ENCODE measurements around the gene STAU1. TPM values are rescaled to one million over a fixed set of nuclear protein-coding genes. Genes with fewer than 3 reads are reported as not detected.

STAU1 gene
- polyA plus RNA-seq (2012; ENCODE audit: low read depth, missing spikeins) = 35.3 TPM

GRCh38 chr20:49187851-49188641, at the start of gene STAU1:
Gene STAU1, minus strand, starts transcription at chr20:49188334. Its CDS starts 22,133 bp downstream, at chr20:49166201.
- no peak for TF ChIP-seq SPI1 (IDR thresholded peaks at IDR 0.05; ENCODE audit: low read depth, low read length)
- no peak for TF ChIP-seq POU2F2 (IDR thresholded peaks at IDR 0.05; ENCODE audit: low read depth, low read length)
- peak; percentile 54; the same call in 1 of the 2 replicates for TF ChIP-seq TAF1 (IDR thresholded peaks at IDR 0.05; ENCODE audit: low read depth, low read length)
- 0 out of 2 replicates have a peak, but pooled peaks have one; percentile 26 for TF ChIP-seq POLR2A (IDR thresholded peaks at IDR 0.05; ENCODE audit: low read depth, low read length)
- TF ChIP-seq PAX5 (IDR thresholded peaks at IDR 0.05; ENCODE audit: insufficient read depth, low read length, severe bottlenecking) = peak; percentile 8
- TF ChIP-seq POLR2AphosphoS5 (IDR thresholded peaks at IDR 0.05; ENCODE audit: low read depth, low read length) = 0 out of 2 replicates have a peak, but pooled peaks have one; percentile 44
- DNase-seq (ENCODE audit: insufficient read length, low spot score) (peak; percentile 96), FAIRE-seq (peak; percentile 95)

- DNase-seq (ENCODE audit: insufficient read length, low spot score) (no peak), FAIRE-seq (no peak)
- TF ChIP-seq PAX5 (IDR thresholded peaks at IDR 0.05; ENCODE audit: insufficient read depth, low read length, severe bottlenecking) = no peak
Observed at GRCh38 chr20:49237531-49237930, 49.4 kb upstream of the STAU1 start.

GRCh38 chr20:49236301-49236700, 48.2 kb upstream of the STAU1 start:
- DNase-seq (ENCODE audit: insufficient read length, low spot score) = no peak
- TF ChIP-seq POLR2AphosphoS5 (IDR thresholded peaks at IDR 0.05; ENCODE audit: low read depth, low read length) (no peak), TAF1 (IDR thresholded peaks at IDR 0.05; ENCODE audit: low read depth, low read length) (no peak), POLR2A (IDR thresholded peaks at IDR 0.05; ENCODE audit: low read depth, low read length) (no peak), POU2F2 (IDR thresholded peaks at IDR 0.05; ENCODE audit: low read depth, low read length) (no peak)
- FAIRE-seq = no peak

GRCh38 chr20:49234831-49235230, 46.7 kb upstream of the STAU1 start:
- no peak for FAIRE-seq
- no peak for DNase-seq (ENCODE audit: insufficient read length, low spot score)
- no peak for TF ChIP-seq PAX5 (IDR thresholded peaks at IDR 0.05; ENCODE audit: insufficient read depth, low read length, severe bottlenecking)
- no peak for TF ChIP-seq SPI1 (IDR thresholded peaks at IDR 0.05; ENCODE audit: low read depth, low read length)
- TF ChIP-seq POU2F2 (IDR thresholded peaks at IDR 0.05; ENCODE audit: low read depth, low read length) = no peak
- no peak for TF ChIP-seq POLR2AphosphoS5 (IDR thresholded peaks at IDR 0.05; ENCODE audit: low read depth, low read length)
- TF ChIP-seq POLR2A (IDR thresholded peaks at IDR 0.05; ENCODE audit: low read depth, low read length) = no peak
- no peak for TF ChIP-seq TAF1 (IDR thresholded peaks at IDR 0.05; ENCODE audit: low read depth, low read length)

- TF ChIP-seq SPI1 (IDR thresholded peaks at IDR 0.05; ENCODE audit: low read depth, low read length) = no peak
- FAIRE-seq (no peak), DNase-seq (ENCODE audit: insufficient read length, low spot score) (no peak)
Observed at GRCh38 chr20:49233226-49233625, 45.1 kb upstream of the STAU1 start.

- TF ChIP-seq TAF1 (IDR thresholded peaks at IDR 0.05; ENCODE audit: low read depth, low read length) (no peak), PAX5 (IDR thresholded peaks at IDR 0.05; ENCODE audit: insufficient read depth, low read length, severe bottlenecking) (no peak), SPI1 (IDR thresholded peaks at IDR 0.05; ENCODE audit: low read depth, low read length) (no peak), POU2F2 (IDR thresholded peaks at IDR 0.05; ENCODE audit: low read depth, low read length) (no peak), POLR2A (IDR thresholded peaks at IDR 0.05; ENCODE audit: low read depth, low read length) (no peak), POLR2AphosphoS5 (IDR thresholded peaks at IDR 0.05; ENCODE audit: low read depth, low read length) (no peak)
- DNase-seq (ENCODE audit: insufficient read length, low spot score) = no peak
- FAIRE-seq = no peak
Observed at GRCh38 chr20:49231471-49231870, 43.3 kb upstream of the STAU1 start.

GRCh38 chr20:49230561-49231133, 42.5 kb upstream of the STAU1 start:
- TF ChIP-seq TAF1 (IDR thresholded peaks at IDR 0.05; ENCODE audit: low read depth, low read length) = no peak
- peak; percentile 81 for TF ChIP-seq SPI1 (IDR thresholded peaks at IDR 0.05; ENCODE audit: low read depth, low read length)
- TF ChIP-seq POU2F2 (IDR thresholded peaks at IDR 0.05; ENCODE audit: low read depth, low read length) = no peak
- DNase-seq (ENCODE audit: insufficient read length, low spot score) = no peak
- FAIRE-seq = no peak

GRCh38 chr20:49230021-49230420, 41.9 kb upstream of the STAU1 start:
- no peak for FAIRE-seq
- TF ChIP-seq POLR2A (IDR thresholded peaks at IDR 0.05; ENCODE audit: low read depth, low read length) (no peak), POU2F2 (IDR thresholded peaks at IDR 0.05; ENCODE audit: low read depth, low read length) (no peak), POLR2AphosphoS5 (IDR thresholded peaks at IDR 0.05; ENCODE audit: low read depth, low read length) (no peak), TAF1 (IDR thresholded peaks at IDR 0.05; ENCODE audit: low read depth, low read length) (no peak), PAX5 (IDR thresholded peaks at IDR 0.05; ENCODE audit: insufficient read depth, low read length, severe bottlenecking) (no peak), SPI1 (IDR thresholded peaks at IDR 0.05; ENCODE audit: low read depth, low read length) (no peak)
- DNase-seq (ENCODE audit: insufficient read length, low spot score) = no peak

- no peak for DNase-seq (ENCODE audit: insufficient read length, low spot score)
- TF ChIP-seq TAF1 (IDR thresholded peaks at IDR 0.05; ENCODE audit: low read depth, low read length) (no peak), PAX5 (IDR thresholded peaks at IDR 0.05; ENCODE audit: insufficient read depth, low read length, severe bottlenecking) (no peak), POU2F2 (IDR thresholded peaks at IDR 0.05; ENCODE audit: low read depth, low read length) (no peak), POLR2A (IDR thresholded peaks at IDR 0.05; ENCODE audit: low read depth, low read length) (no peak), SPI1 (IDR thresholded peaks at IDR 0.05; ENCODE audit: low read depth, low read length) (no peak), POLR2AphosphoS5 (IDR thresholded peaks at IDR 0.05; ENCODE audit: low read depth, low read length) (no peak)
- no peak for FAIRE-seq
Observed at GRCh38 chr20:49229381-49229780, 41.2 kb upstream of the STAU1 start.

- TF ChIP-seq PAX5 (IDR thresholded peaks at IDR 0.05; ENCODE audit: insufficient read depth, low read length, severe bottlenecking) (no peak), POLR2AphosphoS5 (IDR thresholded peaks at IDR 0.05; ENCODE audit: low read depth, low read length) (no peak), SPI1 (IDR thresholded peaks at IDR 0.05; ENCODE audit: low read depth, low read length) (no peak), POLR2A (IDR thresholded peaks at IDR 0.05; ENCODE audit: low read depth, low read length) (no peak), POU2F2 (IDR thresholded peaks at IDR 0.05; ENCODE audit: low read depth, low read length) (no peak), TAF1 (IDR thresholded peaks at IDR 0.05; ENCODE audit: low read depth, low read length) (no peak)
- no peak for FAIRE-seq
- DNase-seq (ENCODE audit: insufficient read length, low spot score) = no peak
Observed at GRCh38 chr20:49228676-49229075, 40.5 kb upstream of the STAU1 start.

Data from GM12891 (cell line).